Mucosa of gallbladder (tissue), 1 donor: ENCODE data around the gene LILRA2. TPM values are rescaled to one million over a fixed set of nuclear protein-coding genes. Genes with fewer than 3 reads are reported as not detected.

ENCODE experiments used
- total RNA-seq: library from RNA; stranded (reverse); gene quantifications from one replicate; pipeline ENCODE4 v1.2.1, GENCODE V29; 2021
- donor health status: DM: no; HTN: no; CAD: no.

The LILRA2 gene
- total RNA-seq, 1 donor from 2014 or later, result 5.8 TPM

Other genes with a start within 250 kb of the LILRA2 start
- 0.26 TPM for gene LILRA4, start 234.6 kb upstream of the LILRA2 start, total RNA-seq
- 36.1 TPM for gene LAIR1, start 208.9 kb upstream of the LILRA2 start, total RNA-seq
- gene TTYH1, start 158.3 kb upstream of the LILRA2 start, total RNA-seq, result 2.7 TPM
- 236 TPM for gene LENG8, start 124.6 kb upstream of the LILRA2 start, total RNA-seq
- gene LENG9, start 110.0 kb upstream of the LILRA2 start, total RNA-seq, result 11.0 TPM
- 14.9 TPM for gene CDC42EP5, start 100.5 kb upstream of the LILRA2 start, total RNA-seq
- not detected for gene LAIR2, start 71.0 kb upstream of the LILRA2 start, total RNA-seq
- gene LILRA1, start 19.8 kb downstream of the LILRA2 start, total RNA-seq, result 1.9 TPM
- 11.4 TPM for gene LILRB1, start 56.7 kb downstream of the LILRA2 start, total RNA-seq
- 16.4 TPM for gene LILRB4, start 89.2 kb downstream of the LILRA2 start, total RNA-seq
- gene KIR3DL3, start 150.7 kb downstream of the LILRA2 start, total RNA-seq, result not detected
- not detected for gene KIR2DL3, start 164.7 kb downstream of the LILRA2 start, total RNA-seq
- gene KIR2DL1, start 196.0 kb downstream of the LILRA2 start, total RNA-seq, result not detected
- gene KIR2DL4, start 229.8 kb downstream of the LILRA2 start, total RNA-seq, result not detected
- not detected for gene KIR3DL1, start 242.7 kb downstream of the LILRA2 start, total RNA-seq